ENCODE results near the gene MAST4. TPM values are rescaled to one million over a fixed set of nuclear protein-coding genes. Genes with fewer than 3 reads are reported as not detected.

The MAST4 gene
- total RNA-seq, 1 donor from 2014 or later = 36.3 TPM

GRCh38 chr5:67202828-67203227, 606.6 kb downstream of the MAST4 start:
- DNase-seq (ENCODE audit: low read depth, low spot score) = no peak

GRCh38 chr5:67203701-67204074, 607.5 kb downstream of the MAST4 start:
- DNase-seq (ENCODE audit: low read depth, low spot score) = no peak

- no peak for DNase-seq (ENCODE audit: low read depth, low spot score)
Measured at GRCh38 chr5:67204821-67205220, 608.6 kb downstream of the MAST4 start.

GRCh38 chr5:67205981-67206380, 609.8 kb downstream of the MAST4 start:
- no peak for DNase-seq (ENCODE audit: low read depth, low spot score)

- DNase-seq (ENCODE audit: low read depth, low spot score) = no peak
Measured at GRCh38 chr5:67206461-67206860, 610.3 kb downstream of the MAST4 start.

GRCh38 chr5:67206929-67207328, 610.7 kb downstream of the MAST4 start:
- DNase-seq (ENCODE audit: low read depth, low spot score) = no peak

- no peak for DNase-seq (ENCODE audit: low read depth, low spot score)
Measured at GRCh38 chr5:67208403-67208802, 612.2 kb downstream of the MAST4 start.

GRCh38 chr5:67209141-67209771, 613.1 kb downstream of the MAST4 start:
- DNase-seq (ENCODE audit: low read depth, low spot score) = peak; percentile 36

GRCh38 chr5:67211926-67212325, 615.7 kb downstream of the MAST4 start:
- no peak for DNase-seq (ENCODE audit: low read depth, low spot score)

- no peak for DNase-seq (ENCODE audit: low read depth, low spot score)
Measured at GRCh38 chr5:67214036-67214435, 617.8 kb downstream of the MAST4 start.

GRCh38 chr5:67214707-67215447, 618.7 kb downstream of the MAST4 start:
- DNase-seq (ENCODE audit: low read depth, low spot score) = no peak

GRCh38 chr5:67215519-67216471, 619.6 kb downstream of the MAST4 start:
- DNase-seq (ENCODE audit: low read depth, low spot score) = peak; percentile 54

GRCh38 chr5:67216564-67216963, 620.4 kb downstream of the MAST4 start:
- no peak for DNase-seq (ENCODE audit: low read depth, low spot score)

Measured in pulmonary artery endothelial cell (primary cell).